SU-DHL-6 (cell line): Measurements from ENCODE around the gene RHBDD2.

Experiments used
- EZH2phosphoT487 ChIP-seq: fragments of 200-600 bp; sonication (generic), shearing (Covaris generic); conservative IDR thresholded peaks from 2 replicates; pipeline ENCODE4 v1.6.1; 2018; ENCODE audit warnings: mild to moderate bottlenecking, antibody characterized with exemption, low read length, moderate library complexity, mixed read lengths
- TF ChIP-seq, protein P1 (sequence below): fragments of 200-600 bp; sonication (generic); IDR thresholded peaks from one replicate; pipeline ENCODE4 v1.5.1; 2017; ENCODE audit warnings: antibody characterized with exemption, mild to moderate bottlenecking, low read length, moderate library complexity; ENCODE audit not compliant: insufficient read depth, poor library complexity, severe bottlenecking

GRCh38 chr7:75844158-75844557, 34.7 kb upstream of the RHBDD2 start:
- TF ChIP-seq, protein P1, sequence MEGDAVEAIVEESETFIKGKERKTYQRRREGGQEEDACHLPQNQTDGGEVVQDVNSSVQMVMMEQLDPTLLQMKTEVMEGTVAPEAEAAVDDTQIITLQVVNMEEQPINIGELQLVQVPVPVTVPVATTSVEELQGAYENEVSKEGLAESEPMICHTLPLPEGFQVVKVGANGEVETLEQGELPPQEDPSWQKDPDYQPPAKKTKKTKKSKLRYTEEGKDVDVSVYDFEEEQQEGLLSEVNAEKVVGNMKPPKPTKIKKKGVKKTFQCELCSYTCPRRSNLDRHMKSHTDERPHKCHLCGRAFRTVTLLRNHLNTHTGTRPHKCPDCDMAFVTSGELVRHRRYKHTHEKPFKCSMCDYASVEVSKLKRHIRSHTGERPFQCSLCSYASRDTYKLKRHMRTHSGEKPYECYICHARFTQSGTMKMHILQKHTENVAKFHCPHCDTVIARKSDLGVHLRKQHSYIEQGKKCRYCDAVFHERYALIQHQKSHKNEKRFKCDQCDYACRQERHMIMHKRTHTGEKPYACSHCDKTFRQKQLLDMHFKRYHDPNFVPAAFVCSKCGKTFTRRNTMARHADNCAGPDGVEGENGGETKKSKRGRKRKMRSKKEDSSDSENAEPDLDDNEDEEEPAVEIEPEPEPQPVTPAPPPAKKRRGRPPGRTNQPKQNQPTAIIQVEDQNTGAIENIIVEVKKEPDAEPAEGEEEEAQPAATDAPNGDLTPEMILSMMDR = no peak
- TF ChIP-seq EZH2phosphoT487 = no peak
